ENCODE data around the gene ERMN. TPM values are rescaled to one million over a fixed set of nuclear protein-coding genes. Genes with fewer than 3 reads are reported as not detected.

Gene ERMN
- total RNA-seq, 1 experiment from 2014 or later = not detected

GRCh38 chr2:157307021-157307420 lies 18.6 kb downstream of the ERMN start:
- no peak for ATAC-seq
- H3K4me3 ChIP-seq (ENCODE audit: low read depth in 2 of 2, low read length in 2 of 2) = no peak overlapping the region
- TF ChIP-seq CTCF (IDR thresholded peaks at IDR 0.05) (no peak; the same call in 1 of the 2 replicates), TCF7L2 (IDR thresholded peaks at IDR 0.05; ENCODE audit: low read depth, low read length) (no peak)
- peaks cover 6% of the 10 kb centered on the region; the same call in 1 of the 2 replicates for H3K27me3 ChIP-seq (ENCODE audit: control insufficient read depth, insufficient read depth, low read length)
- no TSS peak for BruUV-seq (replicated peaks)
- H3K9me3 ChIP-seq (ENCODE audit: control insufficient read depth, insufficient read depth, low read depth, low read length) = no peaks in the 10 kb centered on the region
- H3K36me3 ChIP-seq (ENCODE audit: control insufficient read depth, insufficient read depth, low read length) = no peaks in the 10 kb centered on the region
- in situ Hi-C loops (cut with HindIII; ENCODE audit: low pct_unique_long_range_greater_than_20kb, low sequenced_read_pairs) = no loop called here
- H3K27ac ChIP-seq (ENCODE audit: low read length) = no peak overlapping the region
- intact Hi-C loops (cut with micrococcal nuclease; ENCODE audit: unreplicated experiment) = loop anchor here (10.0 kb wide), 1 partner anchor 178 kb away; no protein-coding TSS in a partner anchor
- no peaks in the 10 kb centered on the region for H3K4me1 ChIP-seq (ENCODE audit: control insufficient read depth, insufficient read depth, low read length)
- DNase-seq (ENCODE audit: low read depth, low spot score) = no peak
- ChIA-PET CTCF (no interaction called here), POLR2A (no interaction called here)

GRCh38 chr2:157305723-157306110 lies 19.9 kb downstream of the ERMN start:
- CTCF ChIA-PET = no interaction called here
- Histone ChIP-seq H3K4me1 (ENCODE audit: control insufficient read depth, insufficient read depth, low read length) (no peaks in the 10 kb centered on the region), H3K4me3 (ENCODE audit: low read depth in 2 of 2, low read length in 2 of 2) (no peak overlapping the region), H3K27ac (ENCODE audit: low read length) (no peak overlapping the region), H3K36me3 (ENCODE audit: control insufficient read depth, insufficient read depth, low read length) (no peaks in the 10 kb centered on the region), H3K9me3 (ENCODE audit: control insufficient read depth, insufficient read depth, low read depth, low read length) (no peaks in the 10 kb centered on the region), H3K27me3 (ENCODE audit: control insufficient read depth, insufficient read depth, low read length) (peaks cover 6% of the 10 kb centered on the region; the same call in 1 of the 2 replicates)
- TF ChIP-seq CTCF (IDR thresholded peaks at IDR 0.05) (no peak), SIN3A (IDR thresholded peaks at IDR 0.05; ENCODE audit: borderline replicate concordance, insufficient read depth, low read depth, low read length) (no peak), POLR2AphosphoS5 (IDR thresholded peaks at IDR 0.05; ENCODE audit: low read depth, low read length) (no peak), TCF7L2 (IDR thresholded peaks at IDR 0.05; ENCODE audit: low read depth, low read length) (no peak)
- TF ChIP-seq, protein P1, sequence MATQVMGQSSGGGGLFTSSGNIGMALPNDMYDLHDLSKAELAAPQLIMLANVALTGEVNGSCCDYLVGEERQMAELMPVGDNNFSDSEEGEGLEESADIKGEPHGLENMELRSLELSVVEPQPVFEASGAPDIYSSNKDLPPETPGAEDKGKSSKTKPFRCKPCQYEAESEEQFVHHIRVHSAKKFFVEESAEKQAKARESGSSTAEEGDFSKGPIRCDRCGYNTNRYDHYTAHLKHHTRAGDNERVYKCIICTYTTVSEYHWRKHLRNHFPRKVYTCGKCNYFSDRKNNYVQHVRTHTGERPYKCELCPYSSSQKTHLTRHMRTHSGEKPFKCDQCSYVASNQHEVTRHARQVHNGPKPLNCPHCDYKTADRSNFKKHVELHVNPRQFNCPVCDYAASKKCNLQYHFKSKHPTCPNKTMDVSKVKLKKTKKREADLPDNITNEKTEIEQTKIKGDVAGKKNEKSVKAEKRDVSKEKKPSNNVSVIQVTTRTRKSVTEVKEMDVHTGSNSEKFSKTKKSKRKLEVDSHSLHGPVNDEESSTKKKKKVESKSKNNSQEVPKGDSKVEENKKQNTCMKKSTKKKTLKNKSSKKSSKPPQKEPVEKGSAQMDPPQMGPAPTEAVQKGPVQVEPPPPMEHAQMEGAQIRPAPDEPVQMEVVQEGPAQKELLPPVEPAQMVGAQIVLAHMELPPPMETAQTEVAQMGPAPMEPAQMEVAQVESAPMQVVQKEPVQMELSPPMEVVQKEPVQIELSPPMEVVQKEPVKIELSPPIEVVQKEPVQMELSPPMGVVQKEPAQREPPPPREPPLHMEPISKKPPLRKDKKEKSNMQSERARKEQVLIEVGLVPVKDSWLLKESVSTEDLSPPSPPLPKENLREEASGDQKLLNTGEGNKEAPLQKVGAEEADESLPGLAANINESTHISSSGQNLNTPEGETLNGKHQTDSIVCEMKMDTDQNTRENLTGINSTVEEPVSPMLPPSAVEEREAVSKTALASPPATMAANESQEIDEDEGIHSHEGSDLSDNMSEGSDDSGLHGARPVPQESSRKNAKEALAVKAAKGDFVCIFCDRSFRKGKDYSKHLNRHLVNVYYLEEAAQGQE (IDR thresholded peaks at IDR 0.05; ENCODE audit: insufficient read depth in 1 of 2, low read depth in 2 of 2, low read length in 1 of 2) = no peak
- intact Hi-C loops (cut with micrococcal nuclease; ENCODE audit: unreplicated experiment) = loop anchor here (10.0 kb wide), 1 partner anchor 179 kb away; no protein-coding TSS in a partner anchor
- POLR2A ChIA-PET = no interaction called here
- DNase-seq (ENCODE audit: low read depth, low spot score) (no peak), ATAC-seq (no peak)
- in situ Hi-C loops (cut with HindIII; ENCODE audit: low pct_unique_long_range_greater_than_20kb, low sequenced_read_pairs) = no loop called here
- BruUV-seq (replicated peaks) = no TSS peak
